Activated B cell treated with CpG ODN at 0.5 μM for 24 hours (primary cell): ENCODE results near the gene PHLPP1. TPM values are rescaled to one million over a fixed set of nuclear protein-coding genes. Genes with fewer than 3 reads are reported as not detected.

Source experiments
- ATAC-seq: fragments of 200-7000 bp; cut with Tn5 transposase; one replicate; pipeline ENCODE4 v1.10.0; 2021; ENCODE audit warnings: low read depth, mild to moderate bottlenecking, moderate library complexity
- CTCF ChIA-PET: fragments of 350-600 bp; sonication (Branson Sonifier 250); formaldehyde crosslinking; loops from one replicate; lab custom pipeline; 2021; ENCODE audit warnings: antibody characterized with exemption; lab: Charles Lee
- POLR2A ChIA-PET: fragments of 350-600 bp; sonication (Branson Sonifier 250); formaldehyde crosslinking; loops from one replicate; lab custom pipeline; 2021; ENCODE audit warnings: antibody characterized with exemption; lab: Charles Lee
- DNase-seq: peaks from one replicate; pipeline ENCODE4 v3.0.0; 2022
- H3K27ac Mint-ChIP-seq: one replicate; pipeline ENCODE4 v1.8.0; 2020; ENCODE audit warnings: mixed read lengths
- H3K27me3 Mint-ChIP-seq: one replicate; pipeline ENCODE4 v1.8.0; 2021; ENCODE audit warnings: mixed read lengths
- H3K36me3 Mint-ChIP-seq: one replicate; pipeline ENCODE4 v1.8.0; 2021; ENCODE audit warnings: low read depth, mixed read lengths
- H3K4me1 Mint-ChIP-seq: one replicate; pipeline ENCODE4 v1.8.0; 2021; ENCODE audit warnings: mixed read lengths
- H3K4me3 Mint-ChIP-seq: one replicate; pipeline ENCODE4 v1.8.0; 2020; ENCODE audit warnings: mild to moderate bottlenecking, mixed read lengths
- H3K9me3 Mint-ChIP-seq: one replicate; pipeline ENCODE4 v1.8.0; 2020; ENCODE audit warnings: mixed read lengths
- CTCF ChIP-seq: fragments of 200-600 bp; IDR thresholded peaks from one replicate; pipeline ENCODE4 v1.8.0; 2022; ENCODE audit warnings: antibody characterized with exemption, mild to moderate bottlenecking
- intact Hi-C: fragments of 100-400 bp; cut with micrococcal nuclease; formaldehyde crosslinking; loops from one replicate; pipeline ENCODE4 v1.15.1; 2024
- total RNA-seq: library from RNA; stranded (reverse); gene quantifications from 2 replicates; pipeline ENCODE4 v1.2.3, GENCODE V29; 2022

PHLPP1 gene
- total RNA-seq, 1 donor from 2014 or later, result 16.1 TPM

GRCh38 chr18:62959481-62959880 is 244.1 kb downstream of the PHLPP1 start:
- no peaks in the 10 kb centered on the region for H3K9me3 Mint-ChIP-seq
- no peaks in the 10 kb centered on the region for H3K4me1 Mint-ChIP-seq
- DNase-seq (no peak), ATAC-seq (no peak)
- CTCF ChIA-PET, result interaction anchor here (1.4 to 3.0 kb wide), 2 partner anchors 243 to 376 kb away, joined by 3 to 9 read pairs; no protein-coding TSS in a partner anchor
- no peak overlapping the region for H3K4me3 Mint-ChIP-seq
- H3K27me3 Mint-ChIP-seq, result no peaks in the 10 kb centered on the region
- intact Hi-C loops, result loop anchor here (2.0 kb wide), 1 partner anchor 23 kb away; no protein-coding TSS in a partner anchor
- POLR2A ChIA-PET, result interaction anchor here (0.5 kb wide), 1 partner anchor 387 kb away, joined by 3 read pairs; no protein-coding TSS in a partner anchor
- peaks cover 30% of the 10 kb centered on the region for H3K36me3 Mint-ChIP-seq
- no peak overlapping the region for H3K27ac Mint-ChIP-seq
- no peak for TF ChIP-seq CTCF

GRCh38 chr18:62963507-62963906 is 248.2 kb downstream of the PHLPP1 start:
- Mint-ChIP-seq H3K4me1 (no peaks in the 10 kb centered on the region), H3K4me3 (no peak overlapping the region), H3K27me3 (no peaks in the 10 kb centered on the region), H3K9me3 (no peaks in the 10 kb centered on the region), H3K36me3 (peaks cover 26% of the 10 kb centered on the region), H3K27ac (no peak overlapping the region)
- DNase-seq, result no peak
- TF ChIP-seq CTCF, result no peak
- CTCF ChIA-PET, result interaction anchor here (1.3 kb wide), 1 partner anchor 19 kb away, joined by 9 read pairs; no protein-coding TSS in a partner anchor
- no peak for ATAC-seq
- POLR2A ChIA-PET, result no interaction called here
- intact Hi-C loops, result no loop called here

- H3K27me3 Mint-ChIP-seq, result no peaks in the 10 kb centered on the region
- ATAC-seq (no peak), DNase-seq (no peak)
- H3K9me3 Mint-ChIP-seq, result no peaks in the 10 kb centered on the region
- no peak overlapping the region for H3K27ac Mint-ChIP-seq
- H3K4me1 Mint-ChIP-seq, result no peaks in the 10 kb centered on the region
- intact Hi-C loops, result no loop called here
- ChIA-PET POLR2A (no interaction called here), CTCF (interaction anchor here (1.3 kb wide), 1 partner anchor 18 kb away, joined by 9 read pairs; no protein-coding TSS in a partner anchor)
- no peak for TF ChIP-seq CTCF
- H3K36me3 Mint-ChIP-seq, result peaks cover 22% of the 10 kb centered on the region
- no peak overlapping the region for H3K4me3 Mint-ChIP-seq
These were observed 249.1 kb downstream of the PHLPP1 start for GRCh38 chr18:62964432-62964831.

DNA sequence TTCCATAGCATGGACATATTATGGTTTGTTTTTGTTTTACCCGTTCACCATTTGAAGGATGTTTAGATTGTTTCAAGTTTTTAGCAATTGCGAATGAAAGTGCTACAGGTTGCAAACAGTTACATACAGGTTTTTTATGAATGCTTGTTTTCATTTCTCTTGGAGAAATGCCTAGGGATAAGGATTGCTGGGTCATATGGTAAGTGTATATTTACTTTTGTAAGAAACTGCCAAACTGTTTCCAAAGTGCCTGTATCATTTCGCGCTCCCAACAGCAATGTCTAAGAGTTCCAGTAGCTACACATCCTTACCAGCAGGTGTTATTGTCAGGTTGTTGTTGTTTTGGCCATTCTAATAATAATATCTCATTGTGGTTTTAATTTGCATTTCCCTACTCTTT is 251.7 kb downstream of the PHLPP1 start:
- Mint-ChIP-seq H3K27ac (no peak overlapping the region), H3K36me3 (peaks cover 31% of the 10 kb centered on the region), H3K27me3 (no peaks in the 10 kb centered on the region), H3K4me1 (no peaks in the 10 kb centered on the region), H3K9me3 (no peaks in the 10 kb centered on the region), H3K4me3 (no peak overlapping the region)
- DNase-seq (no peak), ATAC-seq (no peak)
- CTCF ChIA-PET, result no interaction called here
- TF ChIP-seq CTCF, result no peak
- POLR2A ChIA-PET, result no interaction called here
- intact Hi-C loops, result no loop called here

- no peaks in the 10 kb centered on the region for H3K9me3 Mint-ChIP-seq
- no peak for TF ChIP-seq CTCF
- no peaks in the 10 kb centered on the region for H3K27me3 Mint-ChIP-seq
- no peak for DNase-seq
- no peaks in the 10 kb centered on the region for H3K4me1 Mint-ChIP-seq
- intact Hi-C loops, result no loop called here
- no peak for ATAC-seq
- no peak overlapping the region for H3K27ac Mint-ChIP-seq
- H3K36me3 Mint-ChIP-seq, result peaks cover 52% of the 10 kb centered on the region
- POLR2A ChIA-PET, result no interaction called here
- H3K4me3 Mint-ChIP-seq, result no peak overlapping the region
- CTCF ChIA-PET, result no interaction called here
These were observed 258.3 kb downstream of the PHLPP1 start for GRCh38 chr18:62973689-62974088.
